Fibroblast of skin of right biceps (primary cell): ENCODE results near the gene PORCN.
A peak's percentile ranks its signal among the peaks of the same experiment; 100 is the strongest.
"Not testable (repeated sequence)": the region's sequence is repeated elsewhere in the genome, so short reads cannot be mapped to it uniquely, and the experiment has no call there.

Experiments
- DNase-seq: peaks from one replicate; pipeline ENCODE4 v3.0.0-alpha.2; 2013

The PORCN gene

DNA sequence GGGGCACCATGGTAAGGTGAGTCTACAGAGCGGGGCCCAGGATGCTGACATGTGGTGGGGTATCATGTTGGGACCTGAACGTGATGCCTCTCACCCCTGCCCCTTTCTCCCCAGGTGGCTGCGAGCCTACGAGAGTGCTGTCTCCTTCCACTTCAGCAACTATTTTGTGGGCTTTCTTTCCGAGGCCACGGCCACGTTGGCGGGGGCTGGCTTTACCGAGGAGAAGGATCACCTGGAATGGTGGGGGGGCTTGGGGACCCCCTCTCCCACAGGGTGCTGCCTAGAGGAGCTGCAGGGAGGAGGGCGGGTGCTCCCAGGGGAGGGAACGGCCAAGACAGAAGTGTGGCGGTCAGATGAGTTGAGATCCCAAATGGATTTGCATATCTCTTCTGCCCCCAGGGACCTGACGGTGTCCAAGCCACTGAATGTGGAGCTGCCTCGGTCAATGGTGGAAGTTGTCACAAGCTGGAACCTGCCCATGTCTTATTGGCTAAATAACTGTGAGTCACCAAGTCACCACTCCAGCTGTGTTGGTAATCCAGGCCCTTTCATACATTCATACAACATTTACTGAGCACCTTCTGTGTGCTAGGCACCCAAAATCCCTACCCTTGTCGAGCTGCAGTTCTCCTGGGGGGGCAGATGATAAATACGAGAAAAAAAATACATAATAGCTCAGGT is 5.5 kb downstream of the PORCN start:
- no peak for DNase-seq

DNA sequence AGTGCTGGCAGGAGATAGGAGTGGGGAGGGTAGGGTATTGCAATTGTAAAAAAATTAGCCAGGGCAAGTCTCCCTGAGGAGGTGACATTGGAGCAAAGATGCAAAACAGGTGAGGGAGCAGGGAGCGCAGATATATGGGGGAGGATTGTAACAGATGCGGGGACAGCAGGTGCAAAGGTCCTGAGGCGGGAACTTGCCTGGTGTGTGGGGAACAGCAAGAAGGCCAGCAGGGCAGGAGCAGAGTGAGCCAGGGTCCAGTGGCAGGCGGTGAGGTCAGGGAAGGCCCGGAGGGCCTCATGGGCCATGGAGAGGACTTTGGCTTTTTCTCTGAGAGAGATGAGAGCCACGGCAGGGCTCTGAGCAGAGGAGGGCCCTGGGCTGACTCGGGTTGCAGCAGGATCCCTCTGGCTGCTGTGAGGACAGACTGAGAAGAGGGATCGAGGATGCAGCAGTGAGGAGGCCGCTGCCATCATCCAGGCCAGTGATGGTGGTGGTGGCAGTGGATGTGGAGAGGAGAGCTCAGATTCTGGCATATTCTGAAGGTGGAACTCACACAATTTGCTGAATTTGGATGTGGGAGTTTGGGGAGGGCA is 6.2 kb downstream of the PORCN start:
- no peak for DNase-seq

DNA sequence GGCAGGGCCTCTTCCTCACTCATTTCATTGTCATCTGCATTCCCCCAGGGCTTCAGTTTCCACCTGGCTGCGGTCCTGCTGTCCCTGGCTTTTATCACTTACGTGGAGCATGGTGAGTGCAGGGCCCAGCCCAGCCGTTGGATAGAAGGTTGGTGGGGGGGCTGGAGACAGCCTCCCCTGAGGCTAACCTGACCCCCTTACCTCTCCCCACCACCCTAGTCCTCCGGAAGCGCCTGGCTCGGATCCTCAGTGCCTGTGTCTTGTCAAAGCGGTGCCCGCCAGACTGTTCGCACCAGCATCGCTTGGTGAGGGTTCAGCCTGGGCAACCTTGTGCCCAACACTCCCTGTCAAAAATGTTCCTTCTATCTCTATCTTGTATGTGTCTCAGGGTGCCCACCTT is 7.0 kb downstream of the PORCN start:
- no peak for DNase-seq

DNA sequence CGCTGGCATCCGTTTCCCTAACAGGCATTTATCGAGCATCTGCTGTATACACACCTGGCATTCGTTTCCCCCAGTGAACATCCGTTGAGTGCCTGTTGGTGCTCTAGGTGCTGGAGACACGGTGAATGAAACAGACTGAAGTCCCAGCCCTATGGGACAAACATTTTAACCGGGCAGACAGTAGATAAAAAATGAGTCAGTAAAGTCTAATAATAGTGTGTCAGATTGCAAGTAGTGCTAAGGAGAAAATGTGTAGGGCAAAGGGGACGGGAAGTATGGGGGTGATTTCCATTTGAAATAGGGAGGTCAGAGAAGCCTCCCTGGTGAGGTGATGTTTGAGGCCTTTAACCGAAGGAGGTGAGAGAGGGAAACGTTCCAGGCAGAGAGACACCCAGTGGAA is 7.5 kb downstream of the PORCN start:
- no peak for DNase-seq

DNA sequence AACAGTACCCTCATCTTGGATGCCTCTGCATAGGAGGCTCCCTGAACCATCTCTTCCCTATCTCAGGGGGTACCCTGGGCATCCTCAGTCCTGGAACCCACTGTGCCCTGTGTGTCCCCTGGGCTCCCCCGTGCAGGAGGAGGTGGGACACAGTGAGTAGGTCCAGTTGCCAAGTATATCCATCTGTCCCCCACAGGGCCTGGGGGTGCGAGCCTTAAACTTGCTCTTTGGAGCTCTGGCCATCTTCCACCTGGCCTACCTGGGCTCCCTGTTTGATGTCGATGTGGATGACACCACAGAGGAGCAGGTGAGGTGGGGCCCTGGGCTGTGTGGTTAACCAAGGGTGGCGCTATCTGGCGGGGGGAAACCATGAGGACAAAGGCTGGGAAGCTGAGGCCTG is 8.2 kb downstream of the PORCN start:
- DNase-seq: no peak

DNA sequence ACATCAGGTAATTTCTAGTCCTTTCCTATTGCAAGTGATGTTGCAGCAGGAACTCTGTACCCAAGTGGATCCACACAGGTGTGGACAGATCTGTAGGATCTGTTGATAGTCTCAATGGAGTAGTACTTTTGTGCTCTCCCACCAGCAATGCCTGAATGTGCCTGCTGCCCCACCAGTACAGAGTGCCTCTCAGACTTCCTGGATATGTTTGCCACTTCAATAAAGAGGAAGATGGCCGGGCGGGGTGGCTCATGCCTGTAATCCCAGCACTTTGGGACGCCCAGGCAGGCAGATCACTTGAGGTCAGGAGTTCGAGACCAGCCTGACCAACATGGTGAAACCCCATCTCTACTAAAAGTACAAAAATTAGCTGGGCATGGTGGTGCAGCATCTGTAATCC is 10.7 kb downstream of the PORCN start:
- DNase-seq: not testable (repeated sequence)

DNA sequence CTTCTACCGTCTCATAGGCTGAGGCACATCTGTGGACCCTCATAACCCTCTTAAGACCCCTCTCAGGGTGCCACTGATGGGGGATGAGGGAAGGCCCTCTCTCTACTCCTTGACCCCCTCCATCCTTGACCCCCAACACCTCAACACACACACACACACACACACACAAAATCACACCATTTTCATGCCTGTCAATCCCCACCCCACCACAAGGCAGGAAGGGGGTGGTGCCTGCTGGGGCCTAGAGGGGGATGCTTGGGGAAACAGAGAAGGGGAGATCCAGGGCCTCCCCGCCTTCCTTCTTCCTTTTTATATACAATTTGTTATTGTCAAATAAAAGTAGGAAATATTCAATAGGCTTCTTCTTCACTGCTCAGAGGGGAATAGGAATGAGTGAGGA is 11.7 kb downstream of the PORCN start:
- no peak for DNase-seq

DNA sequence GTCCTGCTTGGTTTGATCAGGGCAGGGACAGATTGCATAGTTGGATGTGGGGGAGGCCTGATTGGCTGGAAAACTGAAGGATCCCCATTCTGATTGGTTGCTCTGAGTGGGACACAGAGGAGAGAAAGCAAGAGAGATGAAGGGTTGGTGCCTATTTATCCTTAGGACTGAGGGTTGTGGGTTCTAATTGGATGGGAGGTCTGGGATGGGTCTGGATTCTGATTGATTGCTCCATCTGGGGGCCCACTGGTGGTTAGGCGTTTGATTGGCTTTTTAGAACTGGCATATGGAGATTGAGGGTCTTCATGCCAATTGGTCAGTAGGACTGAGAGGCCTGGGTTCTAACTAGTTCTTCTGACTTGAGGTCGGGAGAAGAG is 12.2 kb downstream of the PORCN start:
- DNase-seq: no peak

DNA sequence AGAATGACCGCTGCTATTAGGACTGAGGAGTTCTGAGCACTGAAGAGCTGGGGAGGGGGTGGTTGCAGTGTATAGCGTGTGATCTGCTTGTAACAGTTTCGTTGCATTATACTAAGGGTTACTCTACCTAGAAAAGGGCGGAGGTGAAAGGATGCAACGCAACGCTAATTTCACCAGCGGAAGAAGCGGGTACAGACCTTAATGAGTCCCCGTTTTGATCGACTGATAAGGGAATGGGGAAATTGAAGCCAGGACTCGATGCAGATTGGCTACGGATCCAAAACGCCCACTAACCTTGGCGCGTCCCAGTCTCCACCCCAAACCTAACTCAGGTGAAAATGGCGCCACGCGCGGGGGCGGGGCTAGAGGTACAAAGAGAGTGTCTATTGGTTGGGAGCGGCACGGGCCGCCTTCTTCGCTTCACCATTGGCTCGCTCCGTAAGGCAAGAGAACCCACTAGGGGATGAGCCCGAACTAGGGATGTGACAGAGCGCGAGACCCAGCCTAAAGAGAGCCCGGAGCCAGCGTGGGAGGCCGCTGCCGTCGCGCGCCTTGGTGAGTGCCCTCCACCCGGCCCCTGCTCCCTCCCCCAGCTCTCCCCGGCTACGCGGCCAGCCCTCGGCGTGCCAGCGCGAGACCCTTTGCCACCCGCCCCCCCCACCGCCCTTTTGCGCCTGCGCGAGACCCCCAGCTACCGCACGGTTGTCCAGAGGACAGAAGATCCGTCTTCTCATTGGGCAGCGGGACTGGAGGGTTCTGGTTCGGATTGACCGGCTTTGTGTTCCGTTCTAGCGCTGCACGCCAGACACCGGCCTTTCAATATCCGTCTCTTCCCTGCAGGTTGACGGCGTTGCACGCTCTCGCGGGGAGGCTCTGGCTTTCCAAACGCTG is 12.8 kb downstream of the PORCN start, which contains the start of gene EBP:
TSS of gene EBP (plus strand) at position 456 of the 891 bp plus-strand sequence. CDS start 1,964 bp downstream, outside the sequence.
- DNase-seq: peak; percentile 86

DNA sequence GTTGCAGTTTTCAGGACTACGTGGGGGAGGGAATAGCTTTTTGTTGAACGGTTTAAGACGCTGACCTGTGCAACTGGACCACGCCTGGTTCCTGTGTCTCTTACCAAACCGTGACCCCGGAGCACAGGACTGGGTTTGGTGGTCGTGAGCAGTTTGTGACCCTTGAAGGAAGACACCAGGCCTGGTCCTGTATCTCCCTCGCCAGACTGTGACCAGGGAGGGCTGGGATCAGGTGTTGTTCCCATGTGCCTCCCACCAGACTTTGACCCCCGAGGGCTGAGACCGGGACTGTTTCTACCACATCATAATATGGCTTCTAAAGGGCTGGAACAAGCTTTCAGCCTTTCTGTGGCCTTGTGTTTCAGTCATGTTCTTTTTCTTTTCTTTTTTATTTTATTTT is 13.5 kb downstream of the PORCN start:
- no peak for DNase-seq

DNA sequence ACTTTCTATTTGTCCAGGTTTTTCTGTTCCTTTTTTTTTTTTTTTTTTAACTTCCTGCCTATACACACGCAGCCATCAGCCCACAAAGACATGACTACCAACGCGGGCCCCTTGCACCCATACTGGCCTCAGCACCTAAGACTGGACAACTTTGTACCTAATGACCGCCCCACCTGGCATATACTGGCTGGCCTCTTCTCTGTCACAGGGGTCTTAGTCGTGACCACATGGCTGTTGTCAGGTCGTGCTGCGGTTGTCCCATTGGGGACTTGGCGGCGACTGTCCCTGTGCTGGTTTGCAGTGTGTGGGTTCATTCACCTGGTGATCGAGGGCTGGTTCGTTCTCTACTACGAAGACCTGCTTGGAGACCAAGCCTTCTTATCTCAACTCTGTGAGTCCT is 14.9 kb downstream of the PORCN start:
- no peak for DNase-seq

DNA sequence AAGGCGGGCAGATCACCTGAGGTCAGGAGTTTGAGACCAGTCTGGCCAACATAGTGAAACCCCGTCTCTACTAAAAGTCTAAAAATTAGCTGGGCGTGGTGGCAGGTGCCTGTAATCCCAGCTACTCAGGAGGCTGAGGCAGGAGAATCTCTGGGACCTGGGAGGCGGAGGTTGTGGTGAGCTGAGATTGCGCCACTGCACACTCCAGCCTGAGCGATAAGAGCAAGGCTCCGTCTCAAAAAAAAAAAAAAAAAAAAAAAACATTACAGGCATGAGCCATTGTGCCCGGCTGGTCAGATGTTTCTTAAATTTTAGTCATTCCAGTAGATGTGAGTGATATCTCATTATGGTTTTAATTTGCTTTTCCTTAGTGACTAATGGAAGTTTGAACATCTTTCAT is 17.1 kb downstream of the PORCN start:
- DNase-seq: not testable (repeated sequence)

DNA sequence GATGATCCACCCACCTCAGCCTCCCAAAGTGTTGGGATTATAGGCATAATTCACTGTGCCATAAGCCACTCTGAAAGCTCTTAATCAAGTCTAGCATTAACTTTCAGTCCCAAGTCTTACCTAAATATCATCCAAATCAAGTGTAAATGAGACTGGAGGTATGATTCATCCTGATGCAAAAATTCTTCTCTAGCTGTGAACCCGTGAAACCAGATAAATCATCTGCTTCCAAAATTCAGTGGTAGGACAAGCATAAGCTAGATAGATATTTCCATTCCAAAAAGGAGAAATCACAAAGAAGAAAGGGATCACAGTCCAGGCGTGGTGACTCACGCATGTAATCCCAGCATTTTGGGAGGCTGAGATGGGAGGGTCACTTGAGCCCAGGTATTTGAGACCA is 21.9 kb downstream of the PORCN start:
- peak; percentile 42 for DNase-seq

DNA sequence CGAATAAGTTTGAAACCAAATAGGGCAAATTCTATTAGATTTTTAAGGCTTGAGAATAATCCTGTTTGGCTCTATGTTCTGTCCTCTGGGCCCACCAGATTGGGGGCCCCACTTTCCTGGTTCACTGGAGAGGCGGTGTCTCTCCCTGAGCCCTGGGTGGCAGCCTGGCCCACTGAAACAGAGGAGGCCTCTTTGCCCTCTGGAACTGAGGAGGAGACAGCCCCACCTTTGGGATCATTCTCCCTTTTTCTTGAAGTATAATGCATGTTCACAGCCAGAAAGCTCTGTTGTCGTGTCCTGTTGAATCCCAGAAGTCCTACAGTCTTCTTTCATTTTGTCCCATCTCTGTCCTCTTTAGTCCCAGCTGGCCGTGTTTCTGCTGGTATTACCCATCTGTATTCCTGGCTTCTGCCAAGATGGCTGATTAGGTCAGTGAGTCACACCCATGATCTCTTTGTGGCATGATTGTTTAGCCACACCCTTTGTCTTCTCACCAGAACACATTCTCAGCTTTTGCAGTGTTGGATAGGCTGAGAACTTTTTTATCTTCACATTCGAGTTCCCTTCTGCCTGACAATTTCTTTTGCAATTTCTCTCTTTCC is 22.7 kb downstream of the PORCN start:
- peak; percentile 69 for DNase-seq

DNA sequence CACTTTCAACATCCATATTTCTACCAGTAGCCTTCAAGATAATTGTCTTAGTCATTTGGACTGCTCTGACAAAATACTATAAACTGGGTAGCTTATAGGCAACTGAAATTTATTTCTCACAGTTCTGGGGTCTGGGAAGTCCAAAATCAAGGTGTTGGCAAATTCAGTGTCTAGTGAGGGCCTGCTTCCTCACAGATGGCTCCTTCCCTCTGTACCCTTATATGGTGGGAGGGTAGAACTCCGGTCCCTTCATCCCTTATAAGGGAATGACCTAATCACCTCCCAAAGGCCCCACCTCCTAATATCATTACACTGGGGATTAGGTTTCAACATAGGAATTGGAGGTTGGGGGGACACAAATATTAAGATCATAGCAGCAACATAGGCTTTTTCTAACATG is 23.4 kb downstream of the PORCN start:
- DNase-seq: no peak

DNA sequence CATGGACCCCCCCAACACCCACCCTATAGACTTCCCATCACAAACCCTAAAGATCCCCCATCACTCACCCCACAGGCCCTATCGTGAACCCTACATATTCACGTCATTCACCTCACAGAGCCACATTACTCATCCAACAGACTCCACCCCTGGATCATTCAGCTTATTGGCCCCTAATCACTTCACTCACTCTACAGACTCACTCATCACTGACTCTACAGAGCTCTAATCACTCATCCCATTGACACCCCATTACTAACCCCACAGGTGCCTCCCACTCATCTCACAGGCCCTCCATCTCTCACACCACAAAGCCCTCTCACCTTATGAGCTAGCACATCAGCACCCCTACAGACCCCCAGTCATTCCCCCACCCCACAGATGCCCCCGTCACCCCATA is 24.4 kb downstream of the PORCN start:
- no peak for DNase-seq

DNA sequence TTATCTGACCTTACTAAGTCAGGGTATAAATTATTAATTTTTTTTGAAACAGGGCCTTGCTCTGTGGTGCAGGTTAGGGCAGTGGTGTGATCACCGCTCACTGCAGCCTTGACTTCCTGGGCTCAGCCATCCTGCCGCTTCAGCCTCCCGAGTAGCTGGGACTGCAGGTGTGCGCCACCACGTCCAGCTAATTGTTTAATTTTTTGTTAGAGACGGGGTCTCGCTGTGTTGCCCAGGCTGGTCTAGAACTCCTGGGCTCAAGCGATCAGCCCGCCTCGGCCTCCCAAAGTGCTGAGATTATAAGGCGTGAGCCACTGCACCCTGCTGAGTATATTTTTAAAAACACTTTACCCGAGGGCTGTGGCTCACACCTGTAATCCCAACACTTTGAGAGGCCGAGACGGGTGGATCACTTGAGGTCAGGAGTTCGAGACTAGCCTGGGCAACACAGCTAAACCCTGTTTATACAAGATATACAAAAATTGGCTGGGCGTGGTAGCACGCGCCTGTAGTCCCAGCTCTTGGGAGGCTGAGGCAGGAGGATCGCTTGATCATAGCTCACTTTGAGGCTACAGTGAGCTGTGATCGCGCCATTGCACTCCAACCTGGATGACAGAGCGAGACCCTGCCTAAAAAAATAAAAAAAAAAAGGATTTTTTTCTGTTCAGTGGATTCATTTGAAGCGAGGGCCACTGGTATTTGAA is 30.0 kb downstream of the PORCN start:
- DNase-seq: no peak

DNA sequence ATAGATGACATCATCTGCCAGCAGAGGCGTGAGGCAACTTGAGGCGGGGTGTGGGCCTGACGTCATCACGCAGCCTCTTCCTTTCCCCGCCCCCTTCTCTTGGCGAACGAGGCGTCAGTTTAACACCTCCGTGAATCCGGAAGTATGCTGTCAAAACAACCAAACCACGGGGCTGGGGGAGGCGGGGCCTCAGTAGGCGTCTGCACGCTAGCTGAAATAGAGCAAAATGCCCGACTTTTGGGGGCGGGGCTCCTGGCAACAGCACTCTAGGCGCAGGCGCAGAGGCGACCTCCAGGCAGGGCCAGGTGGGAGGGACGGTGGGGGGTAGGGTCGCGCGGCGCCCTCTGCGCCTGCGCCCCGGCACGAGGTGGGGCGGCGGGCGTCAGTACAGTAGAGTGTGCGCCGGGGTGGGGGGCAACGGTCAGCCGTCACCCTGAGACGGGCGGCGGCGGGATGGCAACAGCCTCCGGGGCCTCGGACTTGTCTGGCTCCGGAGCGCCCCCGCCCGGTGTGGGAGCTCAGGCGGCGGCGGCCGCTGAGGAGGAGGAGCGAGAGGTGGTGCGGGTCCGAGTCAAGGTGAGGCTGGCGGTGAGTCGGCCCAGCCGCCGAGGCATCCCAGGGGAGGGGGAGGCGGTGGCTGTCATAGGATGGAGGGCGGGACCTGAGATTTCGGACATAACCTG is 30.7 kb downstream of the PORCN start, which contains the start of gene TBC1D25:
TSS of gene TBC1D25 (plus strand) at position 370 of the 683 bp plus-strand sequence. CDS start at position 454, 84 bp downstream.
- peak; percentile 97 for DNase-seq

DNA sequence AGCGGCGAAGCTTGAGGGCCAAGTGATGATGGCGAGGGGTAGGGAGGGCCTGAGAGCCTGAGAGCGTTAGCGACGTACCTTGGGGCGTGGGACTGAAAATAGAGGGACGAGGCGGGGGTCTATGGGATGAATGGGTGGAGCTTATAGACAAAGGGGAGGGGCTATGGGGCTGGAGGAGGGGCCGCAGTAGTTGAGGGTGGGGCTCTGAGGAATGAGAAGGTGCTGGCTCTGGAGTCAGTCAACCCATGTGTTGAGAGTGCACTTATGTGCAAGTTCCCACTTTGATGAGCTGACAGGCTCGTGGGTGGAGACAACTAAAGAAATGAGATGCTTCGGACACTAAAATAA is 31.2 kb downstream of the PORCN start:
- DNase-seq: peak; percentile 31

DNA sequence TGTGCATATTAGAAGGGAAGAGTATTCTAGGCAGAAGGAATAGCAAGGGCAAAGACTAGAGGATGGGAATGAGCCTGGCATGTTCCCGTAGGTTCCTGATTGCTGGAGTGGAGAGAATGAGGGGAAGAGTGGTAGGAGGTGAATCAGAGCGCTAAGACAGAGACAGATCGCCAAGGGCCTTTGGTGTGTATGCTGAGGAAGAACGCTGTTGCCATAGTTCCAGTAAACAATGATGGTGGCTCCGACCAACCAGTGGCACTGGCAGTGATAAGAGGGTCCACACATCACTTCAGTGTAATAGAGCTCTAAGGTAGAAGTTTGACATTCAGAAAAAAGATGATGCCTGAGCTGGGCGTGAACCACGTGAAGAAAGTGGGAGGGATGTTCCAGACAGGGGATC is 31.7 kb downstream of the PORCN start:
- DNase-seq: peak; percentile 2

DNA sequence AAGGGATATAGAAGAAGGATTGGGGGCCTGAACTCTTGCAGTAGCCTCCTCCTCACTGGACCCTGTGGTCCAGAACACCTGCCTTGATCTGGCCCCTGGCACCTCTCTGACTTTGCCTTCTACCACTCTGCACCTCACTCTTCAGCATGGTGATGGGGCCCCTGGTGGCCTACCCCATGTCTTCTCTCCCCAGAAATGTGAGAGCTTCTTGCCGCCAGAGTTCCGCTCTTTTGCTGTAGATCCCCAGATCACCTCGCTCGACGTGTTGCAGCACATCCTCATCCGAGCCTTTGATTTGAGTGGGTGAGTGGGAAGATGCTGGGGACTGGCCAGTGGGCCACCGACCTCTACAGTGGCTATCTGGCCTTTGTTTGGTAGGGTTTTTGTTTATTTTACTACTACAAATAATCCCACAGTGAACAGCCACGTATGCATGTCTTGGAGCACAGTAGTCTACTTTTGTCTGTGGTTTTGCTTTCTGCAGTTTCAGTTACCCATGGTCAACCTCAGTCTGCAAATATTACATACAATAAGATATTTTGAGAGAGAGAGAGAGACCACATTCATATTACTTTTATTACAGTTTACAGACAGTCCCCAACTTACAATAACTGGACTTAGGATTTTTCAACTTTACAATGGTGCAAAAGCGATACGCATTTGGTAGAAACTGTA is 32.5 kb downstream of the PORCN start:
- DNase-seq: no peak

DNA sequence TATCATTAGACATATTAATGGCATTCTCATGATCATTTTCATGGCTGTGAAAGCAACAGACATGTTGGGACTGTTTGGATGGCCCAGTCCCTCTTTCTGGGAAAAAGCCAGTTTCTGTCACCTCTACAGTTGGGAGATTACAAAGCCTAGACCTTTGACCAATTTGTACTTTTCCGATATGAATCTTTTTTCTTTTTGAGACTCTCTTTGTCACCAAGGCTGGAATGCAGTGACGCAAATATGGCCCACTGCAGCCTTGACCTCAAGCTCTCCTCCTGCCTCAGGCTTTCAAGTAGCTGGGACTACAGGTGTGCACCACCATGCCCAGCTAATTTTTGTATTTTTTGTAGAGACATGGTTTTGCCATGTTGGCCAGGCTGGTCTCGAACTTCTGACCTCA is 40.1 kb downstream of the PORCN start:
- no peak for DNase-seq
